ENCODE measurements around the gene RSPRY1. TPM values are rescaled to one million over a fixed set of nuclear protein-coding genes. Genes with fewer than 3 reads are reported as not detected.

Gene RSPRY1
- total RNA-seq, 6 experiments from 2014 or later = 38.8 to 51.9 (median 47.7) TPM

GRCh38 chr16:57238682-57239081 is 52.6 kb downstream of the RSPRY1 start:
- TF ChIP-seq CTCF (IDR thresholded peaks at IDR 0.05) = no peak
- Mint-ChIP-seq H3K36me3 (ENCODE audit: low read depth) (peaks cover 33% of the 10 kb centered on the region), H3K4me1 (ENCODE audit: low read depth) (peaks cover 13% of the 10 kb centered on the region), H3K27me3 (ENCODE audit: insufficient read depth) (no peaks in the 10 kb centered on the region; the same call in 1 of the 2 replicates), H3K9me3 (no peaks in the 10 kb centered on the region), H3K27ac (no peak overlapping the region), H3K4me3 (no peak overlapping the region)
- no peak for DNase-seq

- H3K27me3 Mint-ChIP-seq (ENCODE audit: insufficient read depth) = no peaks in the 10 kb centered on the region; the same call in 1 of the 2 replicates
- no peak for DNase-seq
- no peak for TF ChIP-seq CTCF (IDR thresholded peaks at IDR 0.05)
- H3K27ac Mint-ChIP-seq = no peak overlapping the region
- peaks cover 29% of the 10 kb centered on the region for H3K36me3 Mint-ChIP-seq (ENCODE audit: low read depth)
- no peaks in the 10 kb centered on the region for H3K9me3 Mint-ChIP-seq
- peaks cover 15% of the 10 kb centered on the region for H3K4me1 Mint-ChIP-seq (ENCODE audit: low read depth)
- H3K4me3 Mint-ChIP-seq = no peak overlapping the region
Observed at GRCh38 chr16:57239107-57239506, 53.0 kb downstream of the RSPRY1 start.

- peaks cover 27% of the 10 kb centered on the region for H3K36me3 Mint-ChIP-seq (ENCODE audit: low read depth)
- no peak overlapping the region for H3K4me3 Mint-ChIP-seq
Observed at GRCh38 chr16:57240851-57241250, 54.7 kb downstream of the RSPRY1 start.

DNA sequence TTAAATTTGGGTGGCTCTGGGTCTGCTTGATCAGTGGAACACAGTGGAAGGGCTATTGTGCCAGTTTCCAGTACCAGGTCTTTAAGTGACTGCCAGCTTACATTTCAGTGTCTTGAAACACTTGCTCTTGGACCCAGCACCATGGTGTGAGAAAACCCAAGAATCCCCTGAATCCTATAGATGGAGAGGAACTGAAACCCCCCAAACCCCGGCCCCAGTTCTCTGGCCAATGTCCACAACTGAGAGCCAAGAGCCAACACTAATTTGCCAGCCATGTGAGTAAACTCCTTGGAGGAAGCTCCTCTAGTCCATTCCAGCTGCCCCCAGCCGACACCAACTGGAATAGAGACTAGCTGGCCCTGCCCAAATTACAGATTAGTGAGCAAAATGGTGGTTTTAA is 56.5 kb downstream of the RSPRY1 start:
- Mint-ChIP-seq H3K27me3 (ENCODE audit: insufficient read depth) (peaks cover 2% of the 10 kb centered on the region), H3K4me3 (no peak overlapping the region), H3K9me3 (no peaks in the 10 kb centered on the region), H3K27ac (no peak overlapping the region), H3K36me3 (ENCODE audit: low read depth) (peaks cover 26% of the 10 kb centered on the region), H3K4me1 (ENCODE audit: low read depth) (peaks cover 18% of the 10 kb centered on the region)
- no peak for TF ChIP-seq CTCF (IDR thresholded peaks at IDR 0.05)
- DNase-seq = no peak

More at GRCh38 chr16:57240851-57241250, 54.7 kb downstream of the RSPRY1 start:
- no peak for DNase-seq
- Mint-ChIP-seq H3K4me1 (ENCODE audit: low read depth) (peaks cover 19% of the 10 kb centered on the region), H3K9me3 (no peaks in the 10 kb centered on the region), H3K27me3 (ENCODE audit: insufficient read depth) (peaks cover 2% of the 10 kb centered on the region), H3K27ac (no peak overlapping the region)
- TF ChIP-seq CTCF (IDR thresholded peaks at IDR 0.05) = no peak

GRCh38 chr16:57244463-57244766 is 58.3 kb downstream of the RSPRY1 start:
- peaks cover 24% of the 10 kb centered on the region for H3K36me3 Mint-ChIP-seq (ENCODE audit: low read depth)

More at GRCh38 chr16:57244463-57244766, 58.3 kb downstream of the RSPRY1 start:
- Mint-ChIP-seq H3K4me3 (peak overlapping the region; percentile 88), H3K9me3 (no peaks in the 10 kb centered on the region), H3K4me1 (ENCODE audit: low read depth) (peaks cover 18% of the 10 kb centered on the region), H3K27me3 (ENCODE audit: insufficient read depth) (peaks cover 2% of the 10 kb centered on the region), H3K27ac (peak overlapping the region; percentile 97)
- no peak for DNase-seq
- no peak for TF ChIP-seq CTCF (IDR thresholded peaks at IDR 0.05)

Measured in HFFc6 (cell line).